GM21515 (cell line): ENCODE results near the gene HUNK.
"Not testable (repeated sequence)": the region's sequence is repeated elsewhere in the genome, so short reads cannot be mapped to it uniquely, and the experiment has no call there.

Experiments
- ATAC-seq: cut with Tn5 transposase; IDR thresholded peaks from one replicate; pipeline ENCODE4 v1.9.1; 2021; ENCODE audit not compliant: unreplicated experiment

The HUNK gene

GRCh38 chr21:31870472-31871193 is 2.2 kb upstream of the HUNK start:
- ATAC-seq: no peak

GRCh38 chr21:31871371-31871770 is 1.4 kb upstream of the HUNK start:
- not testable (repeated sequence) for ATAC-seq

DNA sequence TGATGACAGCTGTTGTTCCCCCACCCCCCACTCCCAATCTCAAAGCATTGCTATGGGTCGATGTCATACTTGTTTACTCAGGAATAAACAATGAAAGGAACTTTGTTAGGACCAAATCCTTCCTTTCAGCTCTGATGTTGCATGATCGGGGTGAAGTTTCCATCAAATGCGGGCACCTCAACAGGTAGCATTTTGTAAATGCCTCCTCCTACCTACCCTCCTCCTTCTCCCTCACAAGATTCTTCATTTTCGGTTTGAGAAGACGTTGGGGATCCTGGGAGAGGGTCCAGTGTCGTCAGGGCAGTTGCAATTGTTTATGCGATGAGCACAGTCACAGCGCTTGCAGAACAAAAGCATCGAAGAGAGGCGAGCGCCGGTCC is 758 bp upstream of the HUNK start:
- ATAC-seq: no peak

DNA sequence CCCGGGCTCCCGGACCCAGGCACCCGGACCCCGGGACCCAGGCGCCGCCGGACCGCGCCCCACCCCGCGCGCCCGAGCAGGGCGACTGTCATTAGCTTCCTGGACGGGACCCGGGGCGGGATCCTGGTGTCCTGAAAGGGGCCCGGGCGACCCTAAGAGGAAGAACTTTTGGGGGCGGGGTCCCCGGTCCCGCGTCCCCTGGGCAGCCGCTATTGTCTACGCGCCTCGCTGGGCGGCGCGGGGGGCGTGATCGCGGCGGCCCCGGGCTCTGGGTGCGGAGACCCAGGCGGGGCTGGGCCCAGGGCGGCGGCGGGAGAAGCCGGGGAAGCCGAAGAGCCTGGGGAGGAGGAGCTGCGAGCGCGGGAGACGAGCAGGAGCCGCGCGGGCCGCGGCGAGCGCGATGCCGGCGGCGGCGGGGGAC is 465 bp downstream of the HUNK start:
- ATAC-seq: no peak

DNA sequence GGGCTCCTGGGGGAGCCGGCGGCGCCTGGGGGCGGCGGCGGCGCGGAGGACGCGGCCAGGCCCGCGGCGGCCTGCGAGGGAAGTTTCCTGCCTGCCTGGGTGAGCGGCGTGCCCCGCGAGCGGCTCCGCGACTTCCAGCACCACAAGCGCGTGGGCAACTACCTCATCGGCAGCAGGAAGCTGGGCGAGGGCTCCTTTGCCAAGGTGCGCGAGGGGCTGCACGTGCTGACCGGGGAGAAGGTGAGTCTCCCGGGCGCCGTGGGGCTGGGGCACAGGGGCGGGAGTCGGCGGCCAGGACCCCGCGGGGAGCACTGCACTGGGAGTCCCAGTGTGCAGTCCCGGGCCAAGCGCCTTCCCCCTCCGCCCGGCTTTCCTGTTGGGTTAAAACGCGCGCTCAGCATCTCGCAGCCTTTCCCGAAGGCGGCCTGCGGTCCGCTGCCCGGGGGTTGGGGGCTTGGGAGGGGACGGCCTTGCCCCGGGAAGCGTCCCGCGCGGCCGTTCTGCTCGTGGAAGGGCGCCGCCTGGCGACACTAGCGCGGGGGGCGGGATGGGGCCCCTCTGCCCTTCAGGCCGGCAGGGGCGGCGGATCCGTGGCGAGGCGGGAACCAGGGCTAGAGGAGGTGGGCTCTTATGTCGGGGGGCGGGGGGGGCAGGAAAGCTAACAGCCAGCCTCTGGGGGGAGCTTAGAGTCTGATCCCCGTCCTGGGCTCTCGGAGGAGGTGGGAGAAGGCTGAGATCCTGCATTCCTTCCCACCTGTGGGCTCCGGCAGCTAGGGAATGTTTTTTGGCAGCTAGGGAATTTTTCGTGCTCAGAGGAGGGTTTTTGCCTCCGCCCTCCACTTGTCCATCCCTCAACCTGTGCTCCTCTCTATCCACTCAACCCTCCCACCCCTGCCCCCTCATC is 1.1 kb downstream of the HUNK start:
- no peak for ATAC-seq

GRCh38 chr21:31874812-31875212 is 2.0 kb downstream of the HUNK start:
- ATAC-seq: no peak

- ATAC-seq: no peak
Observed at GRCh38 chr21:31875496-31876015, 2.7 kb downstream of the HUNK start.

GRCh38 chr21:31877463-31877957 is 4.7 kb downstream of the HUNK start:
- no peak for ATAC-seq

DNA sequence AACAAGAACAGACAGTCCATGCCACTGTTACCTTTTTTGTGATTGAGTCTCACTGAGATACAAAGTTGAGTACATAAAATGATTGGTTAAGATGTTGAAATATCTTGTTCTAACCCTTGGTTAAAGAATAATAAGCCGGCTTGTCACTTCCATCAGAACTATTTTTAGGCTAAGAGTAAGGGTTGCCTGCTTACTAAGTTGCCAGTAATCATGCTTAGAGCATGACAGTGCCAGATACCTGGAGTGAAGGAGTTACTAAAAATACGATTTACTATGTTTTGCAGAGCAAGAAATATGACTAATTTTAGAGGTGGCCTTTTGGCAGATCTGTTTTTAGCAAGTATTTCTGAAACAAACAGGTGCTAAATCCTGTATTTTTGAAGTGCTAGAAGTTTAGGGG is 6.0 kb downstream of the HUNK start:
- no peak for ATAC-seq

DNA sequence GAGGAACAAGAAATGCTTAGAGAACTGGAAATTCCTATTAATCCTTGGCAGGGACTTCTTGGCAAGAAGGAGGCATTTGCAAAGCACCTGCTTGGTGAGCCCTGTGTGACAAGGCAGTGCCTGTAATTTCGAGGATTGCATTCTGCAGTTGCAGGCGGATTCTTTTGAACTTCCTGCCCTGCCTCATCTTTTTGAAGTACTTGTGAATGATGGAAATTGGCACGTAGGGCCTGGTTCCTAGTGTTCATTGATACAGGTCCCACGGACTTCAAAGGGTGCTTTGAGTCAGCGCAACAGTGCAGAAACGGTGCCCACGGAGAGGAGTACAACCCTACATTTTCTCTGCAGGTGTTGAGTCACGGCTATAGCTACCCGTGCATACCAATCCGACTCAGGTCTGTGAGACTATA is 6.4 kb downstream of the HUNK start:
- no peak for ATAC-seq

GRCh38 chr21:31879911-31880310 is 7.1 kb downstream of the HUNK start:
- ATAC-seq: no peak

GRCh38 chr21:31880816-31881215 is 8.0 kb downstream of the HUNK start:
- ATAC-seq: no peak

DNA sequence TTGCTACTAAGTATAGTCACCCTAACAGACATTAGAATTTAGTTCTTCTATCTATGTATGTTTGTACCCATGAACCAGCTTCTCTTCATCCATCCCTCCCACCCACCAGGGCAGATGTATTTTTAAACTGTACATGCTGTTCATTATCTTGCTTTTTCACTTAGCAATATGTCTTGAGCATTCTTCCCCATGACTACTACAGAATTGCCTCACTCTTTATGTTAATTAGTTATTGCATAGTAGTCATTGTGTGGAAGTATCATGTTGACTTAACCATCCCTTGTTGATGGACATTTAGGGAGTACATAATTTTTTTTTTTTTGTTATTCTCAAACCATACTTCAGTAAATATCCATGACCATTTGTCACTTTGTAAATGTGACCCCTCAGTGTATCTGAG is 9.9 kb downstream of the HUNK start:
- ATAC-seq: no peak

GRCh38 chr21:31885146-31885545 is 12.3 kb downstream of the HUNK start:
- ATAC-seq: no peak

- ATAC-seq: no peak
Observed at GRCh38 chr21:31886915-31887314, 14.1 kb downstream of the HUNK start.

DNA sequence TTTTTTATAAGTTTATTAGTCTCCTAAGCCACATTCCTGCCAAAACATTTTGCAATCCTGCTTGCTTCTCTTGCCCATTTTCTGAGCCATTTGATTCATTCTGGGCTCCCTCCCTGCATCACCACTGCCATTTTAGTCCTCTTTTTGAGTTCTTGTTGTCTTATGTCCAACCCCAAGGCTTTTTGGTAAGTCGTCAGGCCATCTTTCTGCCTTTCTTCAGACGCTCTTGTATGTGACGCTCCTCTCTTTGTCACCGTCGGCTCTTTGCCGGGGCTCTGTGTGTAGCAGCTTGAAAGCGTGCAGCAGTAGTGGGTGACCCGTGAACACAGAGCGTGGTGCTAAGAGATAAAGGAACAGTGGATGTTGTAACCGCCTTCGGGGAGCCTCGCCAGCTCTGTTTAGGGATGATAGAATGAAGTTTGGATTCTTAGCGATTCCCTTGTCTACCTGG is 14.6 kb downstream of the HUNK start:
- no peak for ATAC-seq

DNA sequence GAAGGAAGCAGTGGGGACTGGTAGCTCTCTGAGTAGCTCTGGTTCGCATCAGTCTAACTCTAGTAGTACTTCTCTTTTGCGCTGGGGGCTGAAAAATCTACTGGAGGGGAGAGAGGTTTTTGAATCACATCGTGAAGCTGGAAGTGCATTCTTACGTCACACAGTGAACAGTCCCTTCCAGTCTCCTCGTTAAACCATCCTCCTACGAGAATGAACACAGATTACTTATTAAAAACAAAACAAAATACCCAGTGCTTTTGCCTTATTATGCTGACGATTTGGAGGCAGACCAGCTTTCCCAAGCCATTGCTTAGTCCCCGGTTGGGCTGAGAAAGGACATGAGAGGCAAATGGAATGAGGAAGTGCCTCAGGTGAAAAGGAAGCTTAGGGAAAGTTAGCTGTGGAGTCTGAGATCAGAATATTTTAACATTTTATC is 16.1 kb downstream of the HUNK start:
- no peak for ATAC-seq

DNA sequence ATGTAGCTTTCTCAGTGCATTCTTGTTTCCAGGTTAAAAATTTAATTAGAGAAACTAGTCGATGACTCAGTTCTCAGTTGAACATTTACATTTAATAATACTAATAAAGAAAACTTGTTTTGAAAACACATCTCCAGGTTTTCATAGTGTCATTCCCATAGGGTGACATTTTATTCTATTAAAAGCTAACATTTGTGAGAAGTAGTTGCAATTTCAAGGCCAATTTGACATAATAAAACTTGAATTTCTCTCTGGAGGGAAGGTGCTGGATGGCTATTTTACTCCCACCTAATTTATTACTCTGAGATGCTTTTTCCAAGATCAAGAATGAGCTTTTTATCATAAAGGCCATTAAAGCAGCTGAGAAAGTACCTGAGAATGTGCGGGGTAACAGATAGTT is 16.6 kb downstream of the HUNK start:
- ATAC-seq: no peak

DNA sequence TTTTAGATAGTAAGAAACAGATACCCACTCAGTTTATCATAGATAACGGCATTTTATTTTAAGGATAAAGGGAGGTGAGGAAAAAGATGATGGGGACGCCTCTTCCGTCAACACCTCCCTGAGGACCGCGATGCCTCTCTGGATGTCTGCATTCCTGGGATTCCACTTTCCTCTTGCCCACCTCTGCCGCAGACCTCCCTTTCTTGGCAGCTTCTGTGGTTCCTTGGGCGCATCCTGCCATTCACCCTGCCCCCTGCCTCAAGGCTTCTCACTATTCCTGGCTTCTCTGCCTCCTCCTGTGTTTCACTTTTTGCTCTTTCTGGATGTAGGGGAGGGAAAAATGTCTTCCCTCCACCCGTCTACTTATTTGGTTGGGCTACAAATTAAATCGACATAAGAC is 19.9 kb downstream of the HUNK start:
- ATAC-seq: no peak

DNA sequence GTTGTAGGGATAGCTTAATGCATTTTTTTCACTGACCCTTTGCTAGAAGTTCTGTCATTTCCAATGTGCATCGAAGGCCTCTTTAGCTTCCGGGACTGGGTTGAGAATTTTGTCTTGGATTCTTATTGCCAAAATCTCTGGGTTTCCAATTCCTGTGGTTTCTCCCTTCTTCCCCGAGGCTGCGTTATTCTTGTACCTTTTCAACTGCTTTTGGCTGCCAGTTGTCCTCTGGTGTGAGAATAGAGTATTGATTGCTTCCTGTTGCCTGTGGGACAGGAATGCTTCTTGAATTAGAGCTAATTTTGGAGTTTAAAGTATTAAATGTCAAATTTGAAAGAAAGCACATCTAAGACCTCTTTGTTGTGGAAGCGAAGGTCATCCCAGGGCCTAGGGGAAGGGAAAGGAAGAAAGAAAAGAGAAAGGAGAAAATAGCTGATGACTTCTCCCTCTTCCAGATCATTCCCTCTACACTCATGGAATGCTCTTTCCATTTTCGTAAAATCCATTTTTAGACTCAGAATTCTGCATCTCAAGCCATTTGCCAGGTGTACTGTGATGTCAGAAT is 21.1 kb downstream of the HUNK start:
- ATAC-seq: no peak

- no peak for ATAC-seq
Observed at GRCh38 chr21:31894457-31894856, 21.6 kb downstream of the HUNK start.
